HG02610 (cell line): ENCODE data around the gene STN1.
"Not testable (repeated sequence)": the region's sequence is repeated elsewhere in the genome, so short reads cannot be mapped to it uniquely, and the experiment has no call there.

Source experiments
- ATAC-seq: cut with Tn5 transposase; IDR thresholded peaks from one replicate; pipeline ENCODE4 v1.9.1; 2021; ENCODE audit warnings: mild to moderate bottlenecking, moderate library complexity; ENCODE audit not compliant: unreplicated experiment

STN1 gene

GRCh38 chr10:103847346-103847745 is 70.6 kb downstream of the STN1 start:
- no peak for ATAC-seq

GRCh38 chr10:103845972-103846371 is 72.0 kb downstream of the STN1 start:
- ATAC-seq = peak; percentile 70

GRCh38 chr10:103845346-103845745 is 72.6 kb downstream of the STN1 start:
- not testable (repeated sequence) for ATAC-seq

GRCh38 chr10:103843854-103844570 is 74.0 kb downstream of the STN1 start:
- no peak for ATAC-seq

GRCh38 chr10:103843045-103843444 is 74.9 kb downstream of the STN1 start:
- ATAC-seq = no peak

GRCh38 chr10:103842605-103843004 is 75.4 kb downstream of the STN1 start:
- no peak for ATAC-seq

- ATAC-seq = no peak
Measured at GRCh38 chr10:103841519-103841918, 76.5 kb downstream of the STN1 start.

- ATAC-seq = no peak
Measured at GRCh38 chr10:103840740-103841070, 77.3 kb downstream of the STN1 start.

GRCh38 chr10:103839872-103840739 is 77.9 kb downstream of the STN1 start:
- ATAC-seq = no peak

- no peak for ATAC-seq
Measured at GRCh38 chr10:103839519-103839871, 78.5 kb downstream of the STN1 start.

GRCh38 chr10:103838862-103839518 is 79.0 kb downstream of the STN1 start:
- no peak for ATAC-seq

GRCh38 chr10:103838070-103838395 is 80.0 kb downstream of the STN1 start:
- no peak for ATAC-seq

- ATAC-seq = no peak
Measured at GRCh38 chr10:103837370-103838069, 80.5 kb downstream of the STN1 start.

GRCh38 chr10:103836861-103837260 is 81.1 kb downstream of the STN1 start:
- no peak for ATAC-seq

- no peak for ATAC-seq
Measured at GRCh38 chr10:103836273-103836672, 81.7 kb downstream of the STN1 start.

- no peak for ATAC-seq
Measured at GRCh38 chr10:103835096-103836050, 82.6 kb downstream of the STN1 start.

- ATAC-seq = no peak
Measured at GRCh38 chr10:103834436-103835095, 83.4 kb downstream of the STN1 start.

GRCh38 chr10:103833731-103834365 is 84.1 kb downstream of the STN1 start:
- no peak for ATAC-seq

GRCh38 chr10:103832806-103833205 is 85.2 kb downstream of the STN1 start:
- ATAC-seq = no peak
